Measurements from ENCODE around the gene MVK.

MVK gene

GRCh38 chr12:109566424-109566823 lies 7.2 kb upstream of the MVK start:
- no peak overlapping the region for H3K9ac ChIP-seq (ENCODE audit: low read length)
- peaks cover 86% of the 10 kb centered on the region for H3K36me3 ChIP-seq (ENCODE audit: control insufficient read depth, insufficient read depth, low read length)
- no peak overlapping the region for H3K27ac ChIP-seq (ENCODE audit: low read depth, low read length)
- H3K9me3 ChIP-seq (ENCODE audit: control insufficient read depth, insufficient read depth, low read depth, low read length): no peaks in the 10 kb centered on the region
- no peaks in the 10 kb centered on the region for H3K27me3 ChIP-seq (ENCODE audit: control insufficient read depth, insufficient read depth, low read length)
- H3K4me1 ChIP-seq (ENCODE audit: control insufficient read depth, insufficient read depth, low read length): no peaks in the 10 kb centered on the region
- no peak overlapping the region for H3K4me3 ChIP-seq (ENCODE audit: low read depth, low read length)

- no peaks in the 10 kb centered on the region for H3K27me3 ChIP-seq (ENCODE audit: control insufficient read depth, insufficient read depth, low read length)
- no peak overlapping the region for H3K4me3 ChIP-seq (ENCODE audit: low read depth, low read length)
- H3K36me3 ChIP-seq (ENCODE audit: control insufficient read depth, insufficient read depth, low read length): peaks cover 83% of the 10 kb centered on the region
- H3K27ac ChIP-seq (ENCODE audit: low read depth, low read length): no peak overlapping the region
- no peaks in the 10 kb centered on the region for H3K4me1 ChIP-seq (ENCODE audit: control insufficient read depth, insufficient read depth, low read length)
- no peak overlapping the region for H3K9ac ChIP-seq (ENCODE audit: low read length)
- H3K9me3 ChIP-seq (ENCODE audit: control insufficient read depth, insufficient read depth, low read depth, low read length): no peaks in the 10 kb centered on the region
Measured at GRCh38 chr12:109567296-109567695, 6.3 kb upstream of the MVK start.

- H3K4me3 ChIP-seq (ENCODE audit: low read depth, low read length): no peak overlapping the region
- H3K27ac ChIP-seq (ENCODE audit: low read depth, low read length): no peak overlapping the region
- no peak overlapping the region for H3K9ac ChIP-seq (ENCODE audit: low read length)
- H3K27me3 ChIP-seq (ENCODE audit: control insufficient read depth, insufficient read depth, low read length): no peaks in the 10 kb centered on the region
- no peaks in the 10 kb centered on the region; the same call in 1 of the 2 replicates for H3K4me1 ChIP-seq (ENCODE audit: control insufficient read depth, insufficient read depth, low read length)
- H3K9me3 ChIP-seq (ENCODE audit: control insufficient read depth, insufficient read depth, low read depth, low read length): no peaks in the 10 kb centered on the region
- H3K36me3 ChIP-seq (ENCODE audit: control insufficient read depth, insufficient read depth, low read length): peaks cover 76% of the 10 kb centered on the region
Measured at GRCh38 chr12:109567967-109568366, 5.6 kb upstream of the MVK start.

GRCh38 chr12:109568486-109568885 lies 5.1 kb upstream of the MVK start:
- Histone ChIP-seq H3K4me1 (ENCODE audit: control insufficient read depth, insufficient read depth, low read length) (no peaks in the 10 kb centered on the region; the same call in 1 of the 2 replicates), H3K9me3 (ENCODE audit: control insufficient read depth, insufficient read depth, low read depth, low read length) (no peaks in the 10 kb centered on the region), H3K27ac (ENCODE audit: low read depth, low read length) (no peak overlapping the region), H3K9ac (ENCODE audit: low read length) (no peak overlapping the region), H3K27me3 (ENCODE audit: control insufficient read depth, insufficient read depth, low read length) (no peaks in the 10 kb centered on the region), H3K4me3 (ENCODE audit: low read depth, low read length) (no peak overlapping the region), H3K36me3 (ENCODE audit: control insufficient read depth, insufficient read depth, low read length) (peaks cover 71% of the 10 kb centered on the region)

GRCh38 chr12:109571773-109572505 lies 1.7 kb upstream of the MVK start:
- peaks cover 3% of the 10 kb centered on the region; the same call in 1 of the 2 replicates for H3K4me1 ChIP-seq (ENCODE audit: control insufficient read depth, insufficient read depth, low read length)
- H3K27ac ChIP-seq (ENCODE audit: low read depth, low read length): no peak overlapping the region
- no peaks in the 10 kb centered on the region for H3K27me3 ChIP-seq (ENCODE audit: control insufficient read depth, insufficient read depth, low read length)
- H3K36me3 ChIP-seq (ENCODE audit: control insufficient read depth, insufficient read depth, low read length): peaks cover 59% of the 10 kb centered on the region
- H3K9me3 ChIP-seq (ENCODE audit: control insufficient read depth, insufficient read depth, low read depth, low read length): no peaks in the 10 kb centered on the region
- peak overlapping the region; percentile 5 for H3K9ac ChIP-seq (ENCODE audit: low read length)
- no peak overlapping the region for H3K4me3 ChIP-seq (ENCODE audit: low read depth, low read length)

- Histone ChIP-seq H3K4me1 (ENCODE audit: control insufficient read depth, insufficient read depth, low read length) (peaks cover 3% of the 10 kb centered on the region; the same call in 1 of the 2 replicates), H3K27ac (ENCODE audit: low read depth, low read length) (no peak overlapping the region), H3K9me3 (ENCODE audit: control insufficient read depth, insufficient read depth, low read depth, low read length) (no peaks in the 10 kb centered on the region), H3K27me3 (ENCODE audit: control insufficient read depth, insufficient read depth, low read length) (no peaks in the 10 kb centered on the region), H3K4me3 (ENCODE audit: low read depth, low read length) (peak overlapping the region; percentile 74), H3K9ac (ENCODE audit: low read length) (no peak overlapping the region), H3K36me3 (ENCODE audit: control insufficient read depth, insufficient read depth, low read length) (peaks cover 62% of the 10 kb centered on the region)
Measured at GRCh38 chr12:109572506-109572845, 1.1 kb upstream of the MVK start.

GRCh38 chr12:109573914-109574244 lies 285 bp downstream of the MVK start:
- Histone ChIP-seq H3K4me3 (ENCODE audit: low read depth, low read length) (peak overlapping the region; percentile 82), H3K27me3 (ENCODE audit: control insufficient read depth, insufficient read depth, low read length) (no peaks in the 10 kb centered on the region), H3K9me3 (ENCODE audit: control insufficient read depth, insufficient read depth, low read depth, low read length) (no peaks in the 10 kb centered on the region), H3K4me1 (ENCODE audit: control insufficient read depth, insufficient read depth, low read length) (peaks cover 3% of the 10 kb centered on the region; the same call in 1 of the 2 replicates), H3K9ac (ENCODE audit: low read length) (peak overlapping the region; percentile 73), H3K36me3 (ENCODE audit: control insufficient read depth, insufficient read depth, low read length) (peaks cover 63% of the 10 kb centered on the region), H3K27ac (ENCODE audit: low read depth, low read length) (no peak overlapping the region)

GRCh38 chr12:109575683-109576082 lies 2.1 kb downstream of the MVK start:
- peaks cover 3% of the 10 kb centered on the region; the same call in 1 of the 2 replicates for H3K4me1 ChIP-seq (ENCODE audit: control insufficient read depth, insufficient read depth, low read length)
- H3K36me3 ChIP-seq (ENCODE audit: control insufficient read depth, insufficient read depth, low read length): peaks cover 63% of the 10 kb centered on the region
- no peak overlapping the region for H3K27ac ChIP-seq (ENCODE audit: low read depth, low read length)
- H3K9ac ChIP-seq (ENCODE audit: low read length): no peak overlapping the region
- H3K4me3 ChIP-seq (ENCODE audit: low read depth, low read length): no peak overlapping the region
- no peaks in the 10 kb centered on the region for H3K9me3 ChIP-seq (ENCODE audit: control insufficient read depth, insufficient read depth, low read depth, low read length)
- H3K27me3 ChIP-seq (ENCODE audit: control insufficient read depth, insufficient read depth, low read length): no peaks in the 10 kb centered on the region

- H3K27me3 ChIP-seq (ENCODE audit: control insufficient read depth, insufficient read depth, low read length): no peaks in the 10 kb centered on the region
- peaks cover 72% of the 10 kb centered on the region for H3K36me3 ChIP-seq (ENCODE audit: control insufficient read depth, insufficient read depth, low read length)
- no peak overlapping the region for H3K27ac ChIP-seq (ENCODE audit: low read depth, low read length)
- H3K9me3 ChIP-seq (ENCODE audit: control insufficient read depth, insufficient read depth, low read depth, low read length): no peaks in the 10 kb centered on the region
- peaks cover 3% of the 10 kb centered on the region; the same call in 1 of the 2 replicates for H3K4me1 ChIP-seq (ENCODE audit: control insufficient read depth, insufficient read depth, low read length)
- H3K4me3 ChIP-seq (ENCODE audit: low read depth, low read length): no peak overlapping the region
- no peak overlapping the region for H3K9ac ChIP-seq (ENCODE audit: low read length)
Measured at GRCh38 chr12:109577311-109577710, 3.7 kb downstream of the MVK start.

- Histone ChIP-seq H3K4me1 (ENCODE audit: control insufficient read depth, insufficient read depth, low read length) (peaks cover 3% of the 10 kb centered on the region; the same call in 1 of the 2 replicates), H3K27me3 (ENCODE audit: control insufficient read depth, insufficient read depth, low read length) (no peaks in the 10 kb centered on the region), H3K27ac (ENCODE audit: low read depth, low read length) (no peak overlapping the region), H3K36me3 (ENCODE audit: control insufficient read depth, insufficient read depth, low read length) (peaks cover 75% of the 10 kb centered on the region), H3K9ac (ENCODE audit: low read length) (no peak overlapping the region), H3K9me3 (ENCODE audit: control insufficient read depth, insufficient read depth, low read depth, low read length) (no peaks in the 10 kb centered on the region), H3K4me3 (ENCODE audit: low read depth, low read length) (no peak overlapping the region)
Measured at GRCh38 chr12:109578330-109578927, 4.8 kb downstream of the MVK start.

GRCh38 chr12:109579639-109580038 lies 6.0 kb downstream of the MVK start:
- Histone ChIP-seq H3K27ac (ENCODE audit: low read depth, low read length) (no peak overlapping the region), H3K9ac (ENCODE audit: low read length) (no peak overlapping the region), H3K9me3 (ENCODE audit: control insufficient read depth, insufficient read depth, low read depth, low read length) (no peaks in the 10 kb centered on the region), H3K4me3 (ENCODE audit: low read depth, low read length) (no peak overlapping the region), H3K4me1 (ENCODE audit: control insufficient read depth, insufficient read depth, low read length) (no peaks in the 10 kb centered on the region; the same call in 1 of the 2 replicates), H3K36me3 (ENCODE audit: control insufficient read depth, insufficient read depth, low read length) (peaks cover 84% of the 10 kb centered on the region), H3K27me3 (ENCODE audit: control insufficient read depth, insufficient read depth, low read length) (no peaks in the 10 kb centered on the region)
